ENCODE data around the gene DGKH.
"Not testable (repeated sequence)": the region's sequence is repeated elsewhere in the genome, so short reads cannot be mapped to it uniquely, and the experiment has no call there.

DGKH gene

DNA sequence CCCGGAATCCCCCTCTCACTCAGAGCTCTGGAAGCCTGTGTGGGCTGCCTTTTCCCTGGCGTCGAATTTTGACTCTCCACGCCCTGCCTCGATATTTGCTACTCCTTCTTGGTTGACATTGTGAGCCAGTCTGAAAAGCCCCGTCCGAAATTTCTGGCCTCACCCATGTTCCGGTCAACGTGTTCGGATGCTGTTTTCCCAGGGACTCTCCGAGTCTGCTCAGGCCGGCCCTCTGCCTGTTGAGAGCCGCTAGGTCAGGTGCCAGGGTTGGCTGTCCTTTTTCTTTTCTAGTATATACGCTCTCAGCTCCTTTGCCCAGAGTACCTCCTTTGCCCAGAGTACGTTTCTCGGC is 6.8 kb upstream of the DGKH start:
- FAIRE-seq = no peak

- FAIRE-seq = no peak
Observed at GRCh38 chr13:42043676-42044075, 4.8 kb upstream of the DGKH start.

- FAIRE-seq = no peak
Observed at GRCh38 chr13:42046448-42046847, 2.0 kb upstream of the DGKH start.

GRCh38 chr13:42047561-42048341 is 697 bp upstream of the DGKH start:
- no peak for FAIRE-seq

GRCh38 chr13:42048684-42049453 is 421 bp downstream of the DGKH start:
- FAIRE-seq = no peak

GRCh38 chr13:42049454-42049813 is 986 bp downstream of the DGKH start:
- FAIRE-seq = no peak

DNA sequence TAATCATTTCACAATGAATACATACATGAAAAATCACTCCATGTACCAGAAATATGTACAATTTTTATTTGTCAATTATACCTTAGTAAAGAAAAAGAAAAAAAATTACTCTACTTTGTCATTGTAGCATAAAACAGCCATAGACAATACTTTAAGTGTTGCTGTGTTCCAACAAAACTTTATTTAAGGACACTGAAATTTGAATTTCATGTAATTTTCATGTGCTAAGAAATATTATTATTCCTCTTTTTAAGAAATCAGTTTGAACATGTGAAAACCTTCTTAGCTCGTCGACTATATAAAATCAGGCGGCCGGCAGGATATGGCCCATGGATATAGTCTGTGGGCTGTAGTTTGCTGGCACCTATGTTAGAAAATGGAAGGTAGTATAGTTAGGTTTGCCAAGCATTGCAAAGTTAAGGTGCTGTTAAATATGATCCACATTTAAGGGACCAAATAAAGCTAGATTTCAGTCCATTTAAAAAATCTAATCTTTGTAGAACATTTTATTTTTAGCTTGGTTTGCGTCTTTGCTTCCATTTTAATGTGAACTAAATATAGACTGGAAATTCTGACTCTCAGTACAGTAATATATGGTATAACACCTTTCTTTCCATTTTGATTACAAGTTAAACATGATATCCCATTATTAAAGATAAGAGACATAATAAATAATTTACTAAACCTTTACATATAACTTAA is 6.5 kb downstream of the DGKH start:
- no peak for FAIRE-seq

- FAIRE-seq = no peak
Observed at GRCh38 chr13:42055500-42056085, 7.1 kb downstream of the DGKH start.

DNA sequence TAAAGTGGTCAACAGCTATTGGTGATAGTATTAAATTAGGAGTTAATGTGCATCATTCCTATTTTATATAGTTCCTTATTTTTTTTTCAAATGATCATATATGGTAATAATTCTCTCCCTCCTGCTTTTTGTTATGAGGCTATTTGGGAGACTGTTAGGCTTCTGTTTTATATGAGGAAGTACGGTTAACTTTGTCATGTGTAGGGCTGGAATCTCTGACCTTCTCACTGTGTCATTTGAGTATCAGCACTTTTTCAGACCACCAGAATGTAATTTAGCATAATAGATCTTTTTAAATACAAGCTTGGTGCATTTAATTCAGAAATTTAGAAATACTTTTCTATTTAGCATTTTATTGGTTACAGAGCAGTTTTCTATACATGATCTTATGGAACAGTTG is 7.7 kb downstream of the DGKH start:
- FAIRE-seq = no peak

DNA sequence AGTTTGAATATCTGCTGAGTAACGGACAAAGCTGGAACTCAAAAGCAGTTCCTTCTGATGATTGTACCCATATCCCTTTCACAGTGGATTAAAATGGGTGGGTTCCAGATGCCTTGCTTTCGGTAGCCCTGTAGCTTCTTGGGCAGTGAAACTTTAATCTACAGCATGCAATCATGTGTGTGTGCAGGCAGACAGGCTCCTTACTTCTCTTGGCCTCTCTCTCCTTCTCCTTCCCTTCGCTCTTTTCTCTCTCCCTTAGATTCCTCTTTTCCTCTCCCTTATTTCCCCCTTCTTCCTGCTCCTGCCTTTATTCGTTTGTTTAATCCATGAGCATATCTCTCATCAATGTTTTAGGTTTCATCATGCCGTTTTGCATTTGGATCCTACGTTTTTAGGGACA is 8.1 kb downstream of the DGKH start:
- no peak for FAIRE-seq

- FAIRE-seq = no peak
Observed at GRCh38 chr13:42057918-42058530, 9.6 kb downstream of the DGKH start.

DNA sequence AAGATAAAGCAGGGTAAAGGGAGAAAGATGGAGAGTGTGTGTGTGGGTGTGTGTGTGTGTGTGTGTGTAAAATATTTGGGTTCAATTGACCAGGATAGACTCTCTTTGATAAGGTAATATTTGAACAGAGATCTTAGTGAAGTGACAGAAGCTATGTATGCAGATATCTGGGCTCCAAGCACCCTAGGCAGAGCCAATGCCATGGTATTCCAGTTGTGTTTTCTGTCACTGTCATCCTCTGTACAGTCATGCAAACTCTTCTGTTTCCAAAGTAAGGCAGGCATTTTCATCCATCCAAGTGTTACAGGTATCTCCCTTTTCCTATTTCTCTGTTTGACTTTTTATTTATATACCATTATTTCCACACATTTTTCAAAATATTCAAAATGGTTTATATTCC is 13.5 kb downstream of the DGKH start:
- FAIRE-seq = no peak

DNA sequence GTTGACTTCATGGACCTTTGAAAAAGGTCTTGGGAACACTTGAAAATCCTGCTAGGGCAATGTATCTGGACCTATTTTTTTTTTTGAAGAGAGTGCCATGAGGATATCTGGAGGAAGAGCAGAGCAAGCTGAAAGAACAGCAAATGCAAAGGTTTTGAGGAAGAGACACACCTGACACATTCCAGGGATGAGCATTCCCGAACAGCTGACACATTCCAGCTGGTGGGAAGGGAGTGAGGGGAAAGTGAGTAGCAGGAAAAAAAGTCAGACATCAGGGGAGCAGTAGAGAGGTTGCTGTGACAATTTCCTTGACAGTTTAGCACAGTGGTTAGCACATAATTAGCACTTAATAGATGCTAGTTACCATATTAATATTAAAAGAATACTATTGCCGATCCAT is 14.7 kb downstream of the DGKH start:
- FAIRE-seq = no peak

- no peak for FAIRE-seq
Observed at GRCh38 chr13:42064259-42064658, 15.8 kb downstream of the DGKH start.

DNA sequence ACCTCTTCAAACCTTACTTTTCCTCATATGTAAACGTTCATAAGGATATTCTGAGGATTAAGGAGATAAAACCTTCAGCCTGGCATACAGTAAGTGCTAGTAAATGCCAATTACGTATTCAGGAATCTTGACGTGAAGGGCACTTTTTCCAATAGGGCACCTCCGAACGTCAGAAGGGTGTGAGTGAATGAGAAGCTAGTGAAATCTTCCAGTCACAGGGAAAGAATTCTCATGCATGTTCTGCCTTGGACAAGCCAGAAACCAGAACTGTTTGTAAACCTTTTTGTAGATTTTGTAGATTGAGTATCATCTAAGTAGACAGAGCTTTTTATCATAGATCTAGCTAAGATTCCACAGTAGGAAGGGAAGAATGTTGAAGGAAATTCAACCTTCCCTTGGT is 16.5 kb downstream of the DGKH start:
- no peak for FAIRE-seq

DNA sequence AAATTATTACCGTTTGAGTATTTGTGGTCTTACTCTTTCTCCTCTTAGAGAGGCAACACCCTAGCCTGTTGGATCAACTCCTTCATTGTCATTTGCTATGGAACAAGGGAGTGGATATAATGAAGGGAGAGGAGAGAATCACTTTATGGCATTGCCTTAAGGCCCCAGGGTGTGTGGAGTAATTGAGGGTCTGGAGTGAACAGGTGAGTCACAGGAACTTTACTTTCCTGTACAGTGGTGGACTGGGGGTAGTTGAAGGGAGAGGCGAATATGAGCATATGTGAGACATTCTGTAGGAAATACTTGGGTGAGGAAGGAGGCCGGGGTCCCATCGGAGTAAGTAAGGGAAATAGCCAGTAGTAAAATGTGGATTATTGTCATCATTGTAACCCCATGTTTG is 17.0 kb downstream of the DGKH start:
- no peak for FAIRE-seq

DNA sequence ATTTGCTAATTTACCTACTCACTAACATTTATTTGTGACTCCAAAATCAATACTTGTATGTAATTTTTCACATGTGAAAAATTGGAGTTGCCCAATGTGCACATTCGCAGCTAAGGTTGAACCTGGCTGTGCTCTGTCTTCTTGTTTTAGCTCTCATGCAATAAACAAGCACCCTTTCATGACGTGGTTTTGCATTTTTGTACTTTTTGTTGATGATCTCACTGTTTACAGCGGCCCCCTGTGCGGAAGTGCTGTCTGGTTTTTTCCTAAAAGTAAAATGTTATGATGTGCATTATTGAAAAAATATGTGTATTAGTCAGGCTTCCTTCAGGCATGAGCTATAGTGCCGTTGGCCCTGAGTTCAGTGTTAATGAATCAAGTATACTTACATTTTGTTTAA is 18.1 kb downstream of the DGKH start:
- no peak for FAIRE-seq

DNA sequence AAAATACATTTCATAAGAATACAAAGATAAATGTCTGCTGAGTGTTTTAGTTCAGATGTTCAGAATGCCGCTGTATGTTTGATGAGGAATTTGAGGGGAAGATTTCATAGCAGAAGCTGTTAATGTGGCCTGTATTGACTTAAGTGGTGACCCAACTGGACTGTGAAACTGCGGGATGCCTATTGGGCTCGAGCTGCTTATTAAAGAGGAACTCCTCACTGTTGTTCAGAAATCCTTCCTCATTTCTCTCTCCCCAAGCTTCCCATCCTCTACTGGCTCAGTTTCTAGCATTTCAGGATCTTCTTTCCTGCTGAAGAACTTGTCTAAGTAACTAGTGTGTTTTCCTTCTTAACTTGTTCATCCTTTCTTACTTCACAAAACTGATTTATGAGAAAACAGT is 20.4 kb downstream of the DGKH start:
- no peak for FAIRE-seq

DNA sequence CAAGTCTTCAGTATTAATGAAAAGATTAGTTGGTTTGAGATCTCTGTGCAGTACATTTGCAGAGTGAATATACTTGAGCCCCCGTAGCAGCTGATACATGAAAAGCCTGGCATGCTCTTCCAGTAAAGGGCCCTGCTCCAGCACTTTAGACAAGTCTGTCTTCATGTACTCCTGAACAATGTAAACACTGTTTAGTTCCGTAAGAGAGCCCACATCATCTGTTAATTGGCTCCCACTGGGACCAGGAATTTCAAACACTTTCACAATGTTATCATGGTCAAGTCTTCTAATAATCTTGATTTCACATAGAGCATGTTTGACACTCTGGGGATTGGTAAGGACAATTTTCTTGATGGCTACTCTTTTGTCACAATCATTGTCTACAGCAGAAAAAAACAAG is 22.2 kb downstream of the DGKH start:
- FAIRE-seq = not testable (repeated sequence)

- not testable (repeated sequence) for FAIRE-seq
Observed at GRCh38 chr13:42071179-42071578, 22.7 kb downstream of the DGKH start.

DNA sequence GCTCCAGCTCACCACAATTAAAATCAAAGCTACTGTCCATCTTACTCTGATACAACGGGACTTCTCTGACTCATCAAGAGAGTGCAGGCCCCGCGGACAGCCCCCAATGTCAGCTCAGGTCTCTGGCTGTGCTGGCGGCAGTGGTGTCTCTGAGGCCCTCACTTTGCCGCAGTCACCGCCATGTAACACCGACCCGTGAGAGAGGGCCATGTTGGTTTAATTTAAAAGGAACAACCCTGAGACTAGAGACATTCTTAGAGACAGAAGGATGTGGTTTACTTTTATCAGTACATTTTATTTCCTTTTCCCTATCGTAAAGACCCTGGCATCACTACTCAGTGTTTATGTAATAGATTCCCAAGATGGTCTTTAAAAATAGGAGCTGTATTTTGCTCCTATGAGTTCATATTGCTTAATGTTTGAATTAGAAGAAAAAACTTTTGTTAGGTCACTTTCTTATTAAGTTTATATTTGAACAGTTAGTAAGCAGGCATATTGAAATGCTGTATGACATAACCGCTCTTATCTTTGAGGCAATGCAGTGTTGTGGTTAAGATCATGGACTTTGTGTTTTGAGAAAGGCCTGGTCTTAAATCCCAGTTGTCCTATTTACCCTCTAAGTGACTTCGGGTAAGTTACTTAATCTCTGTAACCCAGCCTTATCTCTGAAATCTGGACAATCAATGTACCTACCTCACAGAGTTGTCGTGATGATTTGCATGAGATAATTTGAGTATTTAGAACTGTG is 23.4 kb downstream of the DGKH start:
- FAIRE-seq = no peak

DNA sequence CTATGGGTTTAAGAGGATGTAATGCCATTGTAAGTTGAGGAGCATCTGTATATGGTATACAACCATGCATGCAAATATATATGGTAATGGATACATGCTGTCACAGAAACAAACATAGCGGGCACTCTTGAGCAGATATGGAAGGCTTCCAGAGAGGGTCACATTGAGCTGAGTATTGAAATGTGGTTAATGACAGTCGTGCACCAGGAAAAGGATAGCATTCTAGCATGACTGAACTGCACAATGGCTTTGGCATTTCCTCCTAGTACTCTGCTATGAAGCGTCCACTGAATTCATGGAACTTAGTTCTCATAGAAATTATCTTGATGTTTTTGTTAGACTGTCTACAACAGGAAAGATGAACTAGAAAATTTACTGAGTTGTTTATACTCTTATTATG is 25.2 kb downstream of the DGKH start:
- FAIRE-seq = no peak

DNA sequence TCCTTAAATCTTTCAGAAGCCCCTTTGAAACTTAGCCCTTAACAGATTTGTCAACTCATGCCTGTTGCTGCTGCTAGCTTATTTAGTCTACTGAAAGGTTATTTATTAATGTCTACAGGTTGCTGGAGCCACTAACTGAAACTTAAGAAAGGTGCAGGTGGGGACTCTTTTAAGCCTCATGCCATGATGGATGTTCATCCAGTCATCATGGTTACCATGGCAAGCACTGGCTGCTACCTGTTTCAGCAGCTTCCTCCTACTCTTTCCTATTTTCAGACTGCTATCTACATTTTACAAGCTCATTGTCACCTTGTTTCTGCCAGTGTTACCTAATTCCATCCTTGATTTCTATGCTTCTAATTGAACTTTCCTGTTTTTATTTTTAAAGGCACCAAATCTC is 27.1 kb downstream of the DGKH start:
- no peak for FAIRE-seq
